C1 segment of cervical spinal cord (tissue), 14 donors: ENCODE data around the gene CAMTA1.

Experiments
- DNase-seq, 14 donors: peaks; one replicate each; lab custom pipeline; 2025; lab: John Stamatoyannopoulos, UW

CAMTA1 gene

GRCh38 chr1:6850537-6850936, 65.3 kb downstream of the CAMTA1 start:
- no peak for DNase-seq

- DNase-seq: no peak
Measured at GRCh38 chr1:6852136-6852890, 67.1 kb downstream of the CAMTA1 start.

GRCh38 chr1:6854166-6854565, 68.9 kb downstream of the CAMTA1 start:
- no peak for DNase-seq

GRCh38 chr1:6857831-6858230, 72.6 kb downstream of the CAMTA1 start:
- DNase-seq: no peak

GRCh38 chr1:6858596-6858995, 73.3 kb downstream of the CAMTA1 start:
- no peak for DNase-seq

GRCh38 chr1:6859415-6860343, 74.4 kb downstream of the CAMTA1 start:
- no peak for DNase-seq

- no peak for DNase-seq
Measured at GRCh38 chr1:6860401-6860800, 75.1 kb downstream of the CAMTA1 start.

- no peak for DNase-seq
Measured at GRCh38 chr1:6861075-6861724, 75.9 kb downstream of the CAMTA1 start.

- DNase-seq: no peak
Measured at GRCh38 chr1:6862906-6863305, 77.7 kb downstream of the CAMTA1 start.

GRCh38 chr1:6864166-6864565, 78.9 kb downstream of the CAMTA1 start:
- DNase-seq: peak in 1 of 14 donors; percentile 11

GRCh38 chr1:6866825-6867224, 81.6 kb downstream of the CAMTA1 start:
- no peak for DNase-seq

- no peak for DNase-seq
Measured at GRCh38 chr1:6867321-6867720, 82.1 kb downstream of the CAMTA1 start.

- no peak for DNase-seq
Measured at GRCh38 chr1:6867729-6868659, 82.7 kb downstream of the CAMTA1 start.

- peak in 9 of 14 donors; percentile 7 to 61 (median 34) for DNase-seq
Measured at GRCh38 chr1:6868660-6869380, 83.6 kb downstream of the CAMTA1 start.

GRCh38 chr1:6869545-6869944, 84.3 kb downstream of the CAMTA1 start:
- DNase-seq: no peak

- no peak for DNase-seq
Measured at GRCh38 chr1:6870086-6870485, 84.8 kb downstream of the CAMTA1 start.

GRCh38 chr1:6870571-6870970, 85.3 kb downstream of the CAMTA1 start:
- DNase-seq: no peak

- DNase-seq: no peak
Measured at GRCh38 chr1:6871300-6871972, 86.2 kb downstream of the CAMTA1 start.

- DNase-seq: no peak
Measured at GRCh38 chr1:6872573-6873261, 87.5 kb downstream of the CAMTA1 start.
